A673 (cell line): ENCODE measurements around the gene SRSF8. TPM values are rescaled to one million over a fixed set of nuclear protein-coding genes. Genes with fewer than 3 reads are reported as not detected.
A peak's percentile ranks its signal among the peaks of the same experiment; 100 is the strongest.

Experiments
- BruUV-seq: library from RNA; stranded (reverse); fragments of 400-500 nt; replicated peaks from 2 replicates; lab custom pipeline; 2021; lab: Mats Ljungman, UMichigan
- CTCF ChIA-PET: fragments of 300-600 bp; sonication (Branson Sonifier 250); formaldehyde crosslinking; loops from one replicate; lab custom pipeline; 2022; ENCODE audit warnings: antibody characterized with exemption; lab: Charles Lee
- POLR2A ChIA-PET: fragments of 300-600 bp; sonication (Branson Sonifier 250); formaldehyde crosslinking; loops from one replicate; lab custom pipeline; 2022; ENCODE audit warnings: antibody characterized with exemption; ENCODE audit not compliant: low non-redundant PET; lab: Charles Lee
- DNase-seq: peaks from one replicate; pipeline ENCODE4 v3.0.0-alpha.2; 2015; ENCODE audit warnings: low spot score
- H3K27ac ChIP-seq: fragments of 200-600 bp; sonication (generic); 2 replicates; pipeline ENCODE4 v1.5.1; 2016; ENCODE audit warnings: mixed run types, low read depth, mild to moderate bottlenecking, mixed read lengths, antibody characterized with exemption, low read length; ENCODE audit not compliant: poor library complexity, severe bottlenecking
- H3K27me3 ChIP-seq: fragments of 200-600 bp; sonication (generic); replicated peaks from 2 replicates; pipeline ENCODE4 v1.6.1; 2017; ENCODE audit warnings: mixed run types, low read depth, mild to moderate bottlenecking, mixed read lengths, antibody characterized with exemption, low read length; ENCODE audit not compliant: insufficient read depth, poor library complexity
- H3K36me3 ChIP-seq: fragments of 200-600 bp; sonication (generic); 2 replicates; pipeline ENCODE4 v1.6.1; 2016; ENCODE audit warnings: mixed run types, mild to moderate bottlenecking, mixed read lengths, antibody characterized with exemption, low read length; ENCODE audit not compliant: insufficient read depth, poor library complexity, severe bottlenecking
- H3K4me1 ChIP-seq: fragments of 200-600 bp; sonication (generic); 2 replicates; pipeline ENCODE4 v1.6.1; 2017; ENCODE audit warnings: mixed run types, mild to moderate bottlenecking, mixed read lengths, antibody characterized with exemption, low read length; ENCODE audit not compliant: insufficient read depth, poor library complexity, severe bottlenecking
- H3K4me3 ChIP-seq: fragments of 200-600 bp; sonication (generic); 2 replicates; pipeline ENCODE4 v1.5.1; 2016; ENCODE audit warnings: low read depth, mixed run types, mild to moderate bottlenecking, mixed read lengths, low read length; ENCODE audit not compliant: poor library complexity, severe bottlenecking
- H3K9me3 ChIP-seq: fragments of 200-600 bp; sonication (generic); 2 replicates; pipeline ENCODE4 v1.6.1; 2016; ENCODE audit warnings: mixed run types, low read depth, mild to moderate bottlenecking, mixed read lengths, antibody characterized with exemption, low read length; ENCODE audit not compliant: poor library complexity, severe bottlenecking
- EZH2 ChIP-seq: fragments of 200-600 bp; sonication (generic); IDR thresholded peaks from 2 replicates; pipeline ENCODE4 v1.6.1; 2017; ENCODE audit warnings: borderline replicate concordance, low read depth, mild to moderate bottlenecking, mixed read lengths, antibody characterized with exemption, low read length; ENCODE audit not compliant: poor library complexity, severe bottlenecking
- intact Hi-C: fragments of 100-400 bp; cut with micrococcal nuclease; formaldehyde crosslinking; loops from one replicate; pipeline ENCODE4 v1.10.0; 2022; ENCODE audit not compliant: unreplicated experiment
- total RNA-seq: library from RNA; stranded (reverse); gene quantifications from 2 replicates; pipeline ENCODE4 v1.2.3, GENCODE V29; 2021
- TF ChIP-seq, protein P1 (sequence below): fragments of 300-800, 200-600 bp; sonication (generic); conservative IDR thresholded peaks from 2 replicates; pipeline ENCODE4 v1.5.1; 2017; ENCODE audit warnings: low read depth, mild to moderate bottlenecking, antibody characterized with exemption, low read length, moderate library complexity, mixed read lengths

SRSF8 gene
- total RNA-seq, 1 experiment from 2014 or later = 22.5 TPM

DNA sequence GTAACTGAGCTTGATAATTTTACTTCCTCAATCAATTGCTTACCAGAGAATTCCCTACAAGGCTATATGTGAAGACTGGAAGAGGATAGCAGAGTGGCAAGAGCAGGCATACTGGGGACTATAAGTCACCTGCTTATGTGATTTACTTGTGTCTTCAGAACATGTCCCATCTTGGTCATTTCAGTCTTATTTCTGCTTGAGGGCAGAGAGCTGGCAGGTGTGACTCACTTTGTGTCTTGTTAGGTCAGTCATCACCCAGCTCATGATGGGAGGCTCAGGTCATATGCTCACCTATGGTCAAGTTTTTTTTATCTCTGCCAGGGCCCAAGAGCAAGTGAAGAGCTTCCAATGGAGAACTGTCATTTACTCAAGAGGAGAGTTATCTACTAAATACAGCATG, 6.2 kb downstream of the SRSF8 start:
- Histone ChIP-seq H3K27ac (no peak overlapping the region), H3K4me3 (no peak overlapping the region), H3K27me3 (no peaks in the 10 kb centered on the region), H3K36me3 (no peaks in the 10 kb centered on the region), H3K4me1 (peaks cover 18% of the 10 kb centered on the region), H3K9me3 (no peaks in the 10 kb centered on the region)
- ChIA-PET POLR2A (no interaction called here), CTCF (no interaction called here)
- TF ChIP-seq, protein P1, sequence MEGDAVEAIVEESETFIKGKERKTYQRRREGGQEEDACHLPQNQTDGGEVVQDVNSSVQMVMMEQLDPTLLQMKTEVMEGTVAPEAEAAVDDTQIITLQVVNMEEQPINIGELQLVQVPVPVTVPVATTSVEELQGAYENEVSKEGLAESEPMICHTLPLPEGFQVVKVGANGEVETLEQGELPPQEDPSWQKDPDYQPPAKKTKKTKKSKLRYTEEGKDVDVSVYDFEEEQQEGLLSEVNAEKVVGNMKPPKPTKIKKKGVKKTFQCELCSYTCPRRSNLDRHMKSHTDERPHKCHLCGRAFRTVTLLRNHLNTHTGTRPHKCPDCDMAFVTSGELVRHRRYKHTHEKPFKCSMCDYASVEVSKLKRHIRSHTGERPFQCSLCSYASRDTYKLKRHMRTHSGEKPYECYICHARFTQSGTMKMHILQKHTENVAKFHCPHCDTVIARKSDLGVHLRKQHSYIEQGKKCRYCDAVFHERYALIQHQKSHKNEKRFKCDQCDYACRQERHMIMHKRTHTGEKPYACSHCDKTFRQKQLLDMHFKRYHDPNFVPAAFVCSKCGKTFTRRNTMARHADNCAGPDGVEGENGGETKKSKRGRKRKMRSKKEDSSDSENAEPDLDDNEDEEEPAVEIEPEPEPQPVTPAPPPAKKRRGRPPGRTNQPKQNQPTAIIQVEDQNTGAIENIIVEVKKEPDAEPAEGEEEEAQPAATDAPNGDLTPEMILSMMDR = no peak
- TF ChIP-seq EZH2 = no peak
- no TSS peak for BruUV-seq
- intact Hi-C loops = no loop called here
- no peak for DNase-seq

DNA sequence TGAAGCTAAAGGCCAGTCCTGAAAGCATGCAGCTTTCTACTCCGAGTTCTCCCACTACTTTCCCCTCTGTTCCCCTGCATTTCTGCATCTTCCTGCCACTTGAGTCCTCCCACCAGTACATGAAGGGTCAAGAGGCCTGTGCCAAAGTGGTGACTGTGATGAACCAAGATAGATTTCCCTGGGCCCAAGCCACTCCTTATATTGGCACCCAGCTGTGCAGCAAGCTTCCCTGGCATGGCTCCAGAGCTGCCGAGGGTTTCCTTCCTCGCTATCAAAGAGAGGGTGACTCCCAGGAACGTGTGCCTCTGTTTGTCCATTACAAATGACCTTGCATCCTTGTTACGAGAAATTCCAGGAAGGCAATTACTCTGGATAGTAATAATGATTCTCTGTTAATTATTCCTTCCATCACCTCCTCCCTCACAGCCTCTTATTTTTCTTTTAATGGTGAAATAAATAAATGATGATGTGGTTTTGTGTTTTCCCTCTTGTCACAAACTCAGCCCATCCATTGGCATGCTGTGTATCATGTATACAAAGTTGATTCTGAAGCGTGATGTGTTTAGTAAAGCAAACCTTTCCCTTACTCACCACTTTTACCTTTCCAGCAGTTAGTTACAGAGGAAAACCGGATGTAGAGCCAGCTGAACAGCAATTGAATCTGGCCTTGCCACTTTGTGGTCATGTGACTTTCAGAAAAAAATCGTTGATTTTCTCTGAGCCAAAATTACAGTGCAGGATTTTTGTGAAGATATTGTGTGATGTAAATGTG, 8.3 kb downstream of the SRSF8 start:
- Histone ChIP-seq H3K27ac (no peak overlapping the region), H3K4me3 (no peak overlapping the region), H3K36me3 (no peaks in the 10 kb centered on the region), H3K9me3 (no peaks in the 10 kb centered on the region), H3K27me3 (no peaks in the 10 kb centered on the region), H3K4me1 (peaks cover 19% of the 10 kb centered on the region)
- peak; percentile 45 for DNase-seq
- ChIA-PET CTCF (interaction anchor here (1.1 kb wide), 1 partner anchor 33 kb away, joined by 4 read pairs; no protein-coding TSS in a partner anchor), POLR2A (no interaction called here)
- intact Hi-C loops = no loop called here
- TF ChIP-seq EZH2 = no peak
- TF ChIP-seq, protein P1 = no peak
- no TSS peak for BruUV-seq

DNA sequence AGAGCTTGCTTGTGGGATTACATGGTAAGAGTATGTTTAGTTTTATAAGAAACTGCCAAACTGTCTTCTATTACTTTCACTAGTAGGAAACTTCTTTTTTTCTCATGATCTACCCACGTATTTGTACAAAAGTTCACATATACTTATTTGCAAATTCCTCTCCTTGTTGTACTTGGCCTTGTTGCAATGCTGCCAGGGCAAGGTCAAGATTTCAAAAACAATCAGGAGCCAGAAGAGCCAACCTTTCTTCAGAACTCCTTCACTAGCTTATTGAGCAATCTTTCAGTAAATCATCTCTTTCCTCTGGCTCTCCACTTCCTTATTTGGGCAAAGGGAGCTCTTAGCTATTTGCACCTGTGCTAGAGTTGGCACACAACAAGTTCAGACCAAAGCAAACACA, 9.7 kb downstream of the SRSF8 start:
- no TSS peak for BruUV-seq
- POLR2A ChIA-PET = no interaction called here
- peaks cover 19% of the 10 kb centered on the region for H3K4me1 ChIP-seq
- intact Hi-C loops = no loop called here
- H3K27ac ChIP-seq = no peak overlapping the region
- no peaks in the 10 kb centered on the region for H3K27me3 ChIP-seq
- no peaks in the 10 kb centered on the region for H3K36me3 ChIP-seq
- CTCF ChIA-PET = no interaction called here
- TF ChIP-seq, protein P1 = no peak
- TF ChIP-seq EZH2 = no peak
- DNase-seq = no peak
- H3K4me3 ChIP-seq = no peak overlapping the region
- no peaks in the 10 kb centered on the region for H3K9me3 ChIP-seq
